NCI-H2171 treated with DMSO at 0.1 percent for 48 hours (cell line): ENCODE data around the gene ZYG11B.
"Not testable (repeated sequence)": the region's sequence is repeated elsewhere in the genome, so short reads cannot be mapped to it uniquely, and the experiment has no call there.

Experiments used
- DNase-seq: peaks from one replicate; lab custom pipeline; 2025; lab: John Stamatoyannopoulos, UW

Gene ZYG11B

DNA sequence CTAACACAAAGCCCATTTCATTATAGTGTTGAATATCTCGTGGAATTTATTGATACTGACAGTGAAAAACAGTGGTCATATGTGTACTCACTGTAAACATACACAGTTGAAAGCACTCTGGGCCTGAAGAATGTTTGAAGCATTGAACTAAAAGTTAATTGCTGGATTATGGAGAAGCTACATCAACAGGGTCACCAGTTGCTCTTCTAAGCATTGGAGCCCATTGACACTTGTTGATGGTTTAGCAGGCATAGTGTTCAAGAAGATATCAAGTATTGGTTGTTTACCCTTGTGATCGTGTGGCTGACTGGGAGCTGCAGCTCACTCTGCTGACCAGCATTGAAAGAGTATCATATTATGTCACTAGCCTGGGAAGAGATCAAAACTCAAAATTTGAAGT, 126.6 kb downstream of the ZYG11B start:
- no peak for DNase-seq

- DNase-seq, result no peak
These were observed 129.3 kb downstream of the ZYG11B start for GRCh38 chr1:52855584-52855983.

DNA sequence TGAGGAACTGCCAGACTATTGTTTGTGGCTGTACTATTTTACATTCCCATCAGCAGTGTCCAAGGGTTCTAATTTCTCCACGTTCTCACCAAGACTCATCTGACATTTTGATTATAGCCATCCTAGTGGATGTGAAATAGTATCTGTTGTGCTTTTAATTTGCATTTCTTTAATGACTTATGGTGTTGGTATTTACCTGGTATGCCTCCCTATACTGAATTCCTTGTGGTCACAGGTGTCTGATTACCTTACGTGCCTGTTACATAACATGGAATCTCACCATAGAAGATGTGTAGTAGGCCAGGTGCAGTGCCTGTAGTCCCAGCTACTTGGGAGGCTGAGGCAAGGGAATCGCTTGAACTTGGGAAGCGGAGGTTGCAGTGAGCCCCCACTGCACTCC, 129.8 kb downstream of the ZYG11B start:
- no peak for DNase-seq

DNA sequence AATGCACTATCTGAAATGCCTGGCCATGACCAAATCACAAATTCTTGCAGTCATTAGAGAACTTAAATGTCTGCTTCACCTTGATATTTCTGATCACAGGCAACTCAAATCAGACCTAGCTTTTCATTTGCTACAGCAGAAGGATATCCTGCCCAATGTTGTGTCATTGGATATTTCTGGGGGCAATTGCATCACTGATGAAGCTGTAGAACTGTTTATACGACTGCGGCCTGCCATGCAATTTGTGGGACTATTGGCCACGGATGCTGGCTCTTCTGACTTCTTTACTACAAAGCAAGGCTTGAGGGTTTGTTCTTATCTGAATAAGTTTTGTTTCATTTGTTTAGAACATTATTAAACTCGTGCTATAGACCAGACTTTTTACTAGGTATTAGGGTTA, 131.2 kb downstream of the ZYG11B start:
- no peak for DNase-seq

GRCh38 chr1:52862666-52863458, 136.6 kb downstream of the ZYG11B start:
- no peak for DNase-seq

GRCh38 chr1:52867087-52867863, 141.0 kb downstream of the ZYG11B start:
- no peak for DNase-seq

GRCh38 chr1:52869727-52870126, 143.5 kb downstream of the ZYG11B start:
- DNase-seq, result not testable (repeated sequence)

DNA sequence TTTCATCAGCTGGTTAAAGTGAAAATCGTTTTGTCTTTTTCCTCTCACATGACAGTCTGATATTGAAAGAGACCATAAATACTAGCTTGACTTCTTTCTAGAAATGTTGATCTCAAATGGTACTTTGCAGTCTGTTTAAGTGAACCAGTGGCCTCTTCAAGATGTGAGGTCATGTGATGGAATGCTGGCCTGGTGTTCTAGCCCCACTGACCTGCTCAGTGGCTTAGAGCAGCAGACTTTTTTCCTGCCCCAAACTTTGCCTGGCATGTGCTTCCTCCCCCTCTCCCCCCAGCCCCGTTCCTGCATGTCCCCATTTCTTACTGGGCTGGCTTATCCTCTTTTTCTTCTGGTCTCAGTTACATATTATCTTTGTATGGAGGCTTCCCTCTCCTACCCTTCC, 150.6 kb downstream of the ZYG11B start:
- DNase-seq, result no peak
